ENCODE results near the gene RLF. TPM values are rescaled to one million over a fixed set of nuclear protein-coding genes. Genes with fewer than 3 reads are reported as not detected.

RLF gene
- total RNA-seq, 1 donor from 2014 or later: 18.0 TPM

- H3K9me3 Mint-ChIP-seq (ENCODE audit: unreplicated experiment): no peaks in the 10 kb centered on the region
- peaks cover 18% of the 10 kb centered on the region for H3K36me3 Mint-ChIP-seq (ENCODE audit: low read depth, unreplicated experiment)
- no peak for TF ChIP-seq CTCF (IDR thresholded peaks at IDR 0.05; ENCODE audit: unreplicated experiment)
- H3K27ac Mint-ChIP-seq (ENCODE audit: unreplicated experiment): peak overlapping the region; percentile 99
- peaks cover 17% of the 10 kb centered on the region for H3K27me3 Mint-ChIP-seq (ENCODE audit: unreplicated experiment)
- DNase-seq (ENCODE audit: low spot score): no peak
- peaks cover 6% of the 10 kb centered on the region for H3K4me1 Mint-ChIP-seq (ENCODE audit: unreplicated experiment)
- H3K4me3 Mint-ChIP-seq (ENCODE audit: unreplicated experiment): peak overlapping the region; percentile 97
These were observed 96.1 kb downstream of the RLF start for GRCh38 chr1:40257313-40257687.

- H3K27ac Mint-ChIP-seq (ENCODE audit: unreplicated experiment): peak within 1 kb of the TSS; percentile 99
- H3K36me3 Mint-ChIP-seq (ENCODE audit: low read depth, unreplicated experiment): peaks cover 22% of the 10 kb centered on the region
- H3K27me3 Mint-ChIP-seq (ENCODE audit: unreplicated experiment): peaks cover 17% of the 10 kb centered on the region
- no peaks in the 10 kb centered on the region for H3K9me3 Mint-ChIP-seq (ENCODE audit: unreplicated experiment)
- DNase-seq (ENCODE audit: low spot score): peak; percentile 94
- no peak for TF ChIP-seq CTCF (IDR thresholded peaks at IDR 0.05; ENCODE audit: unreplicated experiment)
- H3K4me3 Mint-ChIP-seq (ENCODE audit: unreplicated experiment): peak within 1 kb of the TSS; percentile 97
- H3K4me1 Mint-ChIP-seq (ENCODE audit: unreplicated experiment): peaks cover 6% of the 10 kb centered on the region
These were observed 96.7 kb downstream of the RLF start, which contains the start of gene ZMPSTE24 for GRCh38 chr1:40257688-40258444. ZMPSTE24 (plus strand) TSS chr1:40258236; CDS start chr1:40258272, 36 bp downstream.

- TF ChIP-seq CTCF (IDR thresholded peaks at IDR 0.05; ENCODE audit: unreplicated experiment): no peak
- peaks cover 6% of the 10 kb centered on the region for H3K4me1 Mint-ChIP-seq (ENCODE audit: unreplicated experiment)
- DNase-seq (ENCODE audit: low spot score): no peak
- peaks cover 23% of the 10 kb centered on the region for H3K36me3 Mint-ChIP-seq (ENCODE audit: low read depth, unreplicated experiment)
- peak overlapping the region; percentile 97 for H3K4me3 Mint-ChIP-seq (ENCODE audit: unreplicated experiment)
- H3K27ac Mint-ChIP-seq (ENCODE audit: unreplicated experiment): peak overlapping the region; percentile 99
- H3K27me3 Mint-ChIP-seq (ENCODE audit: unreplicated experiment): peaks cover 17% of the 10 kb centered on the region
- H3K9me3 Mint-ChIP-seq (ENCODE audit: unreplicated experiment): no peaks in the 10 kb centered on the region
These were observed 97.2 kb downstream of the RLF start for GRCh38 chr1:40258445-40258769.

- Mint-ChIP-seq H3K36me3 (ENCODE audit: low read depth, unreplicated experiment) (peaks cover 23% of the 10 kb centered on the region), H3K4me3 (ENCODE audit: unreplicated experiment) (no peak overlapping the region), H3K27me3 (ENCODE audit: unreplicated experiment) (peaks cover 3% of the 10 kb centered on the region), H3K27ac (ENCODE audit: unreplicated experiment) (no peak overlapping the region), H3K4me1 (ENCODE audit: unreplicated experiment) (peaks cover 2% of the 10 kb centered on the region), H3K9me3 (ENCODE audit: unreplicated experiment) (no peaks in the 10 kb centered on the region)
- DNase-seq (ENCODE audit: low spot score): no peak
- no peak for TF ChIP-seq CTCF (IDR thresholded peaks at IDR 0.05; ENCODE audit: unreplicated experiment)
These were observed 103.2 kb downstream of the RLF start for GRCh38 chr1:40264354-40264781.

- TF ChIP-seq CTCF (IDR thresholded peaks at IDR 0.05; ENCODE audit: unreplicated experiment): no peak
- H3K36me3 Mint-ChIP-seq (ENCODE audit: low read depth, unreplicated experiment): peaks cover 29% of the 10 kb centered on the region
- H3K9me3 Mint-ChIP-seq (ENCODE audit: unreplicated experiment): no peaks in the 10 kb centered on the region
- no peaks in the 10 kb centered on the region for H3K4me1 Mint-ChIP-seq (ENCODE audit: unreplicated experiment)
- no peak for DNase-seq (ENCODE audit: low spot score)
- no peak overlapping the region for H3K27ac Mint-ChIP-seq (ENCODE audit: unreplicated experiment)
- H3K27me3 Mint-ChIP-seq (ENCODE audit: unreplicated experiment): peaks cover 3% of the 10 kb centered on the region
- no peak overlapping the region for H3K4me3 Mint-ChIP-seq (ENCODE audit: unreplicated experiment)
These were observed 104.1 kb downstream of the RLF start for GRCh38 chr1:40265298-40265697.

Measured in endothelial cell (in vitro differentiated cells).